Calu3 (cell line): ENCODE results near the gene SLC25A53. TPM values are rescaled to one million over a fixed set of nuclear protein-coding genes. Genes with fewer than 3 reads are reported as not detected.

Source experiments
- BruUV-seq: library from RNA; stranded (reverse); fragments of 400-500 nt; replicated peaks from 2 replicates; lab custom pipeline; 2021; lab: Mats Ljungman, UMichigan
- CTCF ChIA-PET: fragments of 300-600 bp; sonication (Branson Sonifier 250); formaldehyde crosslinking; loops from one replicate; lab custom pipeline; 2022; ENCODE audit warnings: antibody characterized with exemption; lab: Charles Lee
- DNase-seq: peaks from one replicate; pipeline ENCODE4 v3.0.0; 2022
- H3K27ac Mint-ChIP-seq: one replicate; pipeline ENCODE4 v1.8.0; 2022; ENCODE audit warnings: mixed read lengths; ENCODE audit not compliant: unreplicated experiment
- H3K27me3 Mint-ChIP-seq: one replicate; pipeline ENCODE4 v1.8.0; 2022; ENCODE audit warnings: mixed read lengths; ENCODE audit not compliant: unreplicated experiment
- H3K36me3 Mint-ChIP-seq: one replicate; pipeline ENCODE4 v1.8.0; 2022; ENCODE audit warnings: mild to moderate bottlenecking, moderate library complexity, mixed read lengths; ENCODE audit not compliant: insufficient read depth, unreplicated experiment
- H3K4me1 Mint-ChIP-seq: one replicate; pipeline ENCODE4 v1.8.0; 2022; ENCODE audit warnings: mild to moderate bottlenecking, low read depth, mixed read lengths; ENCODE audit not compliant: unreplicated experiment
- H3K4me3 Mint-ChIP-seq: one replicate; pipeline ENCODE4 v1.8.0; 2022; ENCODE audit warnings: mild to moderate bottlenecking, low read depth, moderate library complexity, mixed read lengths; ENCODE audit not compliant: unreplicated experiment
- H3K9me3 Mint-ChIP-seq: one replicate; pipeline ENCODE4 v1.8.0; 2022; ENCODE audit warnings: low read depth, mixed read lengths; ENCODE audit not compliant: unreplicated experiment
- intact Hi-C: fragments of 100-400 bp; cut with micrococcal nuclease; formaldehyde crosslinking; loops from one replicate; pipeline ENCODE4 v1.10.0; 2022; ENCODE audit not compliant: unreplicated experiment
- total RNA-seq: library from RNA; stranded (reverse); gene quantifications from 2 replicates; pipeline ENCODE4 v1.2.3, GENCODE V29; 2022
- TF ChIP-seq, protein P1 (sequence below): fragments of 200-600 bp; IDR thresholded peaks from one replicate; pipeline ENCODE4 v1.8.0; 2022; ENCODE audit warnings: antibody characterized with exemption; ENCODE audit not compliant: unreplicated experiment

The SLC25A53 gene
- total RNA-seq, 1 experiment from 2014 or later, result 6.9 TPM

DNA sequence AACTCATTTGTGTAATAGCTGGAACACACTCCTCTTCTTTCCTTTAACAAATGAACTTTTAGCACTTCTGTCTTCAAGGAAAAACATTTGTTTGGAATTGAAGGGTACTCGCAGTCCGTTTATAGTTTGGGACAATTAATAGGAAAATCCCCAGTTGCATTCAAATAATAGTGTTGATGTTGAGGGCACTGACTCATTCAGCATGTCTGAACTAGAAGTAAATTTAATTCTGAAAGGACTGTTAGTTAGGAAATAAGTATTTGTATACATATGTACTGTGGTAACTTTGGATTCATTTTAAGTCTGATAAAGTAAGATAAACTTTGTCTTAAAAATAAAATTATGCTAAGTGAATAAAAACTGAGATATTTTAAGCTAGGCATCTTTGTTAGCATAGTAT is 36.7 kb upstream of the SLC25A53 start:
- H3K4me3 Mint-ChIP-seq, result no peak overlapping the region
- CTCF ChIA-PET, result no interaction called here
- no peaks in the 10 kb centered on the region for H3K4me1 Mint-ChIP-seq
- DNase-seq, result no peak
- H3K36me3 Mint-ChIP-seq, result peaks cover 9% of the 10 kb centered on the region
- BruUV-seq, result no TSS peak
- intact Hi-C loops, result no loop called here
- H3K27me3 Mint-ChIP-seq, result no peaks in the 10 kb centered on the region
- H3K27ac Mint-ChIP-seq, result no peak overlapping the region
- H3K9me3 Mint-ChIP-seq, result no peaks in the 10 kb centered on the region
- TF ChIP-seq, protein P1, sequence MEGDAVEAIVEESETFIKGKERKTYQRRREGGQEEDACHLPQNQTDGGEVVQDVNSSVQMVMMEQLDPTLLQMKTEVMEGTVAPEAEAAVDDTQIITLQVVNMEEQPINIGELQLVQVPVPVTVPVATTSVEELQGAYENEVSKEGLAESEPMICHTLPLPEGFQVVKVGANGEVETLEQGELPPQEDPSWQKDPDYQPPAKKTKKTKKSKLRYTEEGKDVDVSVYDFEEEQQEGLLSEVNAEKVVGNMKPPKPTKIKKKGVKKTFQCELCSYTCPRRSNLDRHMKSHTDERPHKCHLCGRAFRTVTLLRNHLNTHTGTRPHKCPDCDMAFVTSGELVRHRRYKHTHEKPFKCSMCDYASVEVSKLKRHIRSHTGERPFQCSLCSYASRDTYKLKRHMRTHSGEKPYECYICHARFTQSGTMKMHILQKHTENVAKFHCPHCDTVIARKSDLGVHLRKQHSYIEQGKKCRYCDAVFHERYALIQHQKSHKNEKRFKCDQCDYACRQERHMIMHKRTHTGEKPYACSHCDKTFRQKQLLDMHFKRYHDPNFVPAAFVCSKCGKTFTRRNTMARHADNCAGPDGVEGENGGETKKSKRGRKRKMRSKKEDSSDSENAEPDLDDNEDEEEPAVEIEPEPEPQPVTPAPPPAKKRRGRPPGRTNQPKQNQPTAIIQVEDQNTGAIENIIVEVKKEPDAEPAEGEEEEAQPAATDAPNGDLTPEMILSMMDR, result no peak

DNA sequence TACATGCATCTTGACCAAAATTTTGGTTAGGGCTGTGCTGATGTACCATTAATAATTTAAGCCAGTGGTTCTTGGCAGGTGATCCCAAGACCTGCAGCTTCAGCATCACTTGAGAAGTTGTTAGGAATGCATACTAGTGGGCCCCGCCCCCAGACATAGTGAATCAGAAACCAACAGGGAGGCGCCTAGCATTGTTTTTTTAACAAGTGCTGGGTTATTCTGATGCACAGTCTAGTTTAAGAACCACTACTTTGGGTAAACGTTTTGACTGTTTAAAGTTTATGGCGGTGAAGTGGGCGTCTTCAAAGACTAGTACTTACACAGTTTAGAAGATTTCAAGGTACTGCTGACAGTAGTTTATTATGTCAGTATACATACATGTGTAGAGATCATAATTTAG is 33.0 kb upstream of the SLC25A53 start:
- intact Hi-C loops, result no loop called here

DNA sequence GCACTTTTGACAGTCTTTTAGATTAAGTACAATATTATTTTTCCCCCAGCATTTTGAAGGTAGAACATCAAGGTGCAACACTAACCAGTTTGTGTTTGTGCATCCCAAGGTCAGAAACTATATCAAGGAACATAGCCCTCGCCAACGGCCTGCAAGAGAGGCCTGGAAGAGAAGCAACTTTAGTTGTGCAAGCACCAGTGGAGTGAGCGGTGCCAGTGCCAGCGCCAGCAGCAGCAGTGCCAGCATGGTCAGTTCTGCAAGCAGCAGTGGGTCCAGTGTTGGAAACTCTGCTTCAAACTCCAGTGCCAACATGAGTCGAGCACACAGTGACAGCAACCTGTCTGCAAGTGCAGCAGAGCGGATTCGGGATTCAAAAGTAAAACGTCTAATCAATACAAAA is 31.1 kb upstream of the SLC25A53 start:
- peaks cover 14% of the 10 kb centered on the region for H3K36me3 Mint-ChIP-seq
- BruUV-seq, result no TSS peak

More for the DNA sequence above, 33.0 kb upstream of the SLC25A53 start:
- BruUV-seq, result no TSS peak
- no peaks in the 10 kb centered on the region for H3K27me3 Mint-ChIP-seq
- TF ChIP-seq, protein P1, result no peak
- peaks cover 14% of the 10 kb centered on the region for H3K36me3 Mint-ChIP-seq
- no peak for DNase-seq
- CTCF ChIA-PET, result no interaction called here
- H3K4me1 Mint-ChIP-seq, result no peaks in the 10 kb centered on the region
- no peak overlapping the region for H3K4me3 Mint-ChIP-seq
- H3K27ac Mint-ChIP-seq, result no peak overlapping the region
- no peaks in the 10 kb centered on the region for H3K9me3 Mint-ChIP-seq

DNA sequence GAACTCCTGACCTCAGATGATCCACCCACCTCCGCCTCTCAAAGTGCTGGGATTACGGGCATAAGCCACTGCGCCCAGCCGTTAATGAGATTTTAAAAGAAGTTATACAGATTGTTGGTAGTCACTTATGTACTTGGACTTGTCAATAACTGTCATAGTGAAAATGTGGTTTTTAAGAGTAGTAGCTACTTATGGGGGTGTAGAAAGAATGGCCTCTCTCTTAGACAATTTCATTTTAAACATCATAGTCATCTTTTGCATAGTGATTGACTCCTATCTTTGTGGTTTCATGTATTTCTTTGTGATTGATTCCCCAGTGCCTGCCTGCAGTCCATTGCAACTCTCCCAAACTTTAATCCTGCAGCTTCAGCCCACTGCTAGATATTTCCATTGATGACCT is 26.9 kb upstream of the SLC25A53 start:
- TF ChIP-seq, protein P1, result no peak
- intact Hi-C loops, result no loop called here
- Mint-ChIP-seq H3K36me3 (peaks cover 11% of the 10 kb centered on the region), H3K4me1 (no peaks in the 10 kb centered on the region), H3K4me3 (no peak overlapping the region), H3K9me3 (no peaks in the 10 kb centered on the region), H3K27me3 (no peaks in the 10 kb centered on the region), H3K27ac (no peak overlapping the region)
- CTCF ChIA-PET, result no interaction called here
- no peak for DNase-seq
- BruUV-seq, result no TSS peak

More for the DNA sequence above, 31.1 kb upstream of the SLC25A53 start:
- DNase-seq, result no peak
- no peaks in the 10 kb centered on the region for H3K9me3 Mint-ChIP-seq
- no peaks in the 10 kb centered on the region for H3K4me1 Mint-ChIP-seq
- intact Hi-C loops, result no loop called here
- no peaks in the 10 kb centered on the region for H3K27me3 Mint-ChIP-seq
- CTCF ChIA-PET, result no interaction called here
- no peak overlapping the region for H3K27ac Mint-ChIP-seq
- H3K4me3 Mint-ChIP-seq, result no peak overlapping the region
- TF ChIP-seq, protein P1, result no peak
